ENCODE results near the gene ZNF568. TPM values are rescaled to one million over a fixed set of nuclear protein-coding genes. Genes with fewer than 3 reads are reported as not detected.

ZNF568 gene
- total and polyA plus RNA-seq, 2 donors (not counting 1 experiment from before 2014, with no cell fraction given), result 8.2 to 21.1 TPM

GRCh38 chr19:36997152-36997842 lies 81.2 kb downstream of the ZNF568 start:
- WGBS (ENCODE audit: insufficient coverage), result 81% methylated on average over 2 of the region's 8 CpGs
- no peak overlapping the region for H3K4me2 ChIP-seq (replicated peaks; ENCODE audit: low read depth, low read length, poor library complexity, severe bottlenecking)
- H3K27ac ChIP-seq (ENCODE audit: low read length in 2 of 2), result no peak overlapping the region
- no peak for DNase-seq
- no peak overlapping the region for H3K9ac ChIP-seq (ENCODE audit: low read length)
- no peak overlapping the region for H3K27ac Mint-ChIP-seq
- no peak overlapping the region for H2AFZ ChIP-seq (ENCODE audit: insufficient read depth, low read depth, low read length, poor library complexity, severe bottlenecking)
- no peak overlapping the region for H3K4me3 ChIP-seq (ENCODE audit: control extremely low read depth in 1 of 5, extremely low read depth in 1 of 5, insufficient read depth in 1 of 5, low read depth in 2 of 5, low read length in 4 of 5)
- H4K20me1 ChIP-seq (ENCODE audit: control insufficient read depth, insufficient read depth, low read length, poor library complexity, severe bottlenecking), result no peaks in the 10 kb centered on the region
- H3K27me3 ChIP-seq (replicated peaks in 1 of 4; ENCODE audit: control extremely low read depth in 1 of 4, control insufficient read depth in 3 of 4, insufficient read depth in 4 of 4, low read length in 3 of 4), result no peaks in the 10 kb centered on the region
- TF ChIP-seq EZH2 (IDR thresholded peaks at IDR 0.05; ENCODE audit: borderline replicate concordance, insufficient read depth, low read depth, low read length, poor library complexity, severe bottlenecking) (no peak), CTCF (IDR thresholded peaks at IDR 0.05) (no peak)
- ATAC-seq (ENCODE audit: low read depth), result no peak
- peaks cover 27% of the 10 kb centered on the region for H3K9me3 Mint-ChIP-seq (ENCODE audit: insufficient read depth)
- H3K36me3 ChIP-seq (replicated peaks in 1 of 2; ENCODE audit: control extremely low read depth in 1 of 2, control insufficient read depth in 1 of 2, extremely low read depth in 1 of 2, insufficient read depth in 2 of 2, low read length in 1 of 2), result peaks cover 13 to 20% of the 10 kb centered on the region in 2 experiments
- H3K9me3 ChIP-seq (ENCODE audit: control extremely low read depth in 1 of 3, control insufficient read depth in 2 of 3, insufficient read depth in 1 of 3, low read length in 2 of 3), result peaks cover 15 to 42% (median 35%) of the 10 kb centered on the region in 3 donors
- CTCF ChIA-PET, result no interaction called here
- no peaks in the 10 kb centered on the region for H3K79me2 ChIP-seq (ENCODE audit: control insufficient read depth, insufficient read depth, low read length)
- H3K4me1 ChIP-seq (ENCODE audit: control insufficient read depth in 2 of 2, insufficient read depth in 2 of 2, low read length in 2 of 2), result no peaks in the 10 kb centered on the region
- no peaks in the 10 kb centered on the region for H3K4me1 Mint-ChIP-seq
- POLR2A ChIA-PET, result no interaction called here
- no peaks in the 10 kb centered on the region for H3K27me3 Mint-ChIP-seq
- no peak overlapping the region for H3K4me3 Mint-ChIP-seq
- intact Hi-C loops (cut with micrococcal nuclease), result no loop called here

GRCh38 chr19:36997843-36998235 lies 81.7 kb downstream of the ZNF568 start:
- no peak overlapping the region for H2AFZ ChIP-seq (ENCODE audit: insufficient read depth, low read depth, low read length, poor library complexity, severe bottlenecking)
- no peak overlapping the region for H3K4me3 ChIP-seq (ENCODE audit: control extremely low read depth in 1 of 5, extremely low read depth in 1 of 5, insufficient read depth in 1 of 5, low read depth in 2 of 5, low read length in 4 of 5)
- H3K36me3 ChIP-seq (replicated peaks in 1 of 2; ENCODE audit: control extremely low read depth in 1 of 2, control insufficient read depth in 1 of 2, extremely low read depth in 1 of 2, insufficient read depth in 2 of 2, low read length in 1 of 2), result peaks cover 10 to 18% of the 10 kb centered on the region in 2 experiments
- no peaks in the 10 kb centered on the region for H3K79me2 ChIP-seq (ENCODE audit: control insufficient read depth, insufficient read depth, low read length)
- WGBS (ENCODE audit: insufficient coverage), result 95% methylated on average over 7 of the region's 7 CpGs
- peaks cover 11 to 45% (median 32%) of the 10 kb centered on the region in 3 donors for H3K9me3 ChIP-seq (ENCODE audit: control extremely low read depth in 1 of 3, control insufficient read depth in 2 of 3, insufficient read depth in 1 of 3, low read length in 2 of 3)
- no peaks in the 10 kb centered on the region for H4K20me1 ChIP-seq (ENCODE audit: control insufficient read depth, insufficient read depth, low read length, poor library complexity, severe bottlenecking)
- no peaks in the 10 kb centered on the region for H3K27me3 ChIP-seq (replicated peaks in 1 of 4; ENCODE audit: control extremely low read depth in 1 of 4, control insufficient read depth in 3 of 4, insufficient read depth in 4 of 4, low read length in 3 of 4)
- H3K9ac ChIP-seq (ENCODE audit: low read length), result no peak overlapping the region
- intact Hi-C loops (cut with micrococcal nuclease), result no loop called here
- H3K27ac ChIP-seq (ENCODE audit: low read length in 2 of 2), result no peak overlapping the region
- H3K4me1 ChIP-seq (ENCODE audit: control insufficient read depth in 2 of 2, insufficient read depth in 2 of 2, low read length in 2 of 2), result no peaks in the 10 kb centered on the region
- no peaks in the 10 kb centered on the region for H3K4me1 Mint-ChIP-seq
- POLR2A ChIA-PET, result no interaction called here
- CTCF ChIA-PET, result no interaction called here
- H3K27ac Mint-ChIP-seq, result no peak overlapping the region
- peaks cover 23% of the 10 kb centered on the region for H3K9me3 Mint-ChIP-seq (ENCODE audit: insufficient read depth)
- H3K27me3 Mint-ChIP-seq, result no peaks in the 10 kb centered on the region
- no peak for DNase-seq
- no peak overlapping the region for H3K4me3 Mint-ChIP-seq
- H3K4me2 ChIP-seq (replicated peaks; ENCODE audit: low read depth, low read length, poor library complexity, severe bottlenecking), result no peak overlapping the region
- ATAC-seq (ENCODE audit: low read depth), result no peak
- TF ChIP-seq CTCF (IDR thresholded peaks at IDR 0.05) (no peak), EZH2 (IDR thresholded peaks at IDR 0.05; ENCODE audit: borderline replicate concordance, insufficient read depth, low read depth, low read length, poor library complexity, severe bottlenecking) (no peak)
